Naive B cell (primary cell): ENCODE measurements around the gene BMPER. TPM values are rescaled to one million over a fixed set of nuclear protein-coding genes. Genes with fewer than 3 reads are reported as not detected.

Experiments
- ATAC-seq, 2 donors: fragments of 150-1000 bp; cut with Tn5 transposase; 2 replicates each; pipeline ENCODE4 v1.10.0; 2021; ENCODE audit warnings: low read depth in 2 of 2, mild to moderate bottlenecking in 2 of 2, moderate library complexity in 2 of 2
- DNase-seq: peaks from one replicate; pipeline ENCODE4 v3.0.0; 2022
- H3K27ac Mint-ChIP-seq, 6 donors: one replicate each; pipeline ENCODE4 v1.8.0; 2020 to 2022; ENCODE audit warnings: mild to moderate bottlenecking in 6 of 6, mixed read lengths in 6 of 6, moderate library complexity in 5 of 6, inconsistent platforms in 2 of 6
- H3K27me3 Mint-ChIP-seq, 3 donors: one replicate each; pipeline ENCODE4 v1.8.0; 2021 to 2022; ENCODE audit warnings: mixed read lengths in 3 of 3, mild to moderate bottlenecking in 1 of 3
- H3K36me3 Mint-ChIP-seq, 2 donors: one replicate each; pipeline ENCODE4 v1.8.0; 2020 to 2022; ENCODE audit warnings: mixed read lengths in 2 of 2, inconsistent platforms in 1 of 2, mild to moderate bottlenecking in 1 of 2
- H3K4me1 Mint-ChIP-seq, 3 donors: one replicate each; pipeline ENCODE4 v1.8.0; 2020 to 2022; ENCODE audit warnings: mixed read lengths in 3 of 3, inconsistent platforms in 1 of 3, mild to moderate bottlenecking in 1 of 3, moderate library complexity in 1 of 3
- H3K4me3 Mint-ChIP-seq, 8 donors: one replicate each; pipeline ENCODE4 v1.8.0; 2020 to 2022; ENCODE audit warnings: mild to moderate bottlenecking in 8 of 8, mixed read lengths in 8 of 8, moderate library complexity in 8 of 8, inconsistent platforms in 2 of 8
- H3K9me3 Mint-ChIP-seq, 7 donors: one replicate each; pipeline ENCODE4 v1.8.0; 2020 to 2022; ENCODE audit warnings: mixed read lengths in 7 of 7, mild to moderate bottlenecking in 5 of 7, inconsistent platforms in 2 of 7, moderate library complexity in 1 of 7
- polyA plus RNA-seq, 6 donors: library from polyadenylated mRNA; unstranded; fragments of 300-500 nt; fragmentation: Illumina TruSeq; gene quantifications; one replicate each; pipeline ENCODE4 v1.2.3, GENCODE V29; 2021; ENCODE audit warnings: low read depth in 6 of 6

Gene BMPER
- polyA plus RNA-seq, 6 donors from 2014 or later, result not detected

DNA sequence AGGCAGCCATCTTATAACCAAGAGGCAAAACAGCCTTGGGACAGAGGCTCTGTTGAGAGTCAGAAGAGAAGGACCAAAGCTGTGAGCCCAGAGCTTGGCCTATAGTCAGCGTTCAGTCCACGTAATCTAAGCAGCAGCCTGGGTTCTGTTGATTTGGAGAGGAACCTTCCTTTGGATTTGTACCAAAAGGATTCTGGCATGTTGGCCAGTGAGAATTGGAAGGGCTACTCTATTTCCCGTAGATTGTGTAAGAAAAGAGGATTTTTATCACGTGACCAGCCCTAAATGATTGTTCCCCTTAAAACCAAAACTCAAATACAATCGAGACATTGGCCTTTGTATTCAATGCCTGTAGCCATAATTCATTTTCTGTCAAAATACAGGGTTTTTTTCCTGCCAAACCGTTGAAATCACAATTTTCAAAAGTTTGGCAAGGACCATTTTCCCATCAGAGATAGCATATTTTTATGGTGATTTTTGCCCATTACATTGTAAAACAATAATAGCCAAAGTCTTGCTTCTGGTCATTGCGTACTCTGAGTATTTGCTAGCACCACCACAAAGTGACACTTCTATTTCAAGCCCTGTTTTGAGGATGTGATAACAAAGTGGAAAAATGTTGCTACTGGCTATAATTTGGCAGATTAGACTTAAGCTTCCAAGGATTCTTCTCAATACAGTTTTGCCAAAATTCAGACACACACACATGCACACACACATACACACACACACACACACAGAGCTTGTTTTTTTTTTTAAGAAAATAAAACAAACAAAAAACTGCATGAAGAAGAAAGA is 23.1 kb upstream of the BMPER start:
- DNase-seq (no peak), ATAC-seq (no peak)
- Mint-ChIP-seq H3K4me3 (no peak overlapping the region), H3K27ac (no peak overlapping the region), H3K27me3 (peaks cover 7 to 23% (median 16%) of the 10 kb centered on the region in 3 donors), H3K9me3 (no peaks in the 10 kb centered on the region), H3K36me3 (no peaks in the 10 kb centered on the region), H3K4me1 (no peaks in the 10 kb centered on the region)

DNA sequence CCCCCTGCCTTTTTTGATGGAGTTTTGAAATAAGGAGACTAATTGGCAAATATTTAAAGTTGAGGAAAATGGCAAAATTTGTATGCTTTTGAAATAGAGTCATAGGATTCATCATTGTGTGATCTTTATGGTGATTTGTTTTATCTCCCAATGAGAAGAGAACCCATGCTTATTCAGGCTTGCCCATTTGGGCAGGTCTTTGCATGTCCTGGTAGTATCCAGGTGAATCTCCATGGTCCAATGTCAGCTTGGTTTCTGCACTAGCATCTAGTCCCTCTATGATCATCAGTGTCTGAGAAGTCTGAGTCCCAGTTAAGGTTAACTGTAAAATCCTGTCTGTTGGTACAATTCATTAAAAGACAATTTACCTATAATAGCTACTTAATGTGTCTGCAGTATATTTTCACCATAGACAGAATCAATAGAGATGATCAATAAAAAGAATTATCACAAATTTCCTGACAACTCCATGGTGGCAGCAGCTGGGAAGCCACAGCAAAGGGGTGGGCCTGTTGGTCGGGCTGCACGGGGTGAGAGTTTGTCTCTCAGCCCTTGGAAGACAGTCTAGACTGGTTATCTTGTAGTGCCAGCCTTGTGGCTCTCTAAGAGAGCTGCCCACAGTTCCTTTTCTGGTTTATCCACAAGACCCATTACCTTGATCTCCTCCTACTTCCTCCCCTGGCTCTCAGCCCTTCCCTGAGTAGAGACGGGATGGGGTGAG is 22.2 kb upstream of the BMPER start:
- ATAC-seq (no peak), DNase-seq (no peak)
- Mint-ChIP-seq H3K4me1 (no peaks in the 10 kb centered on the region), H3K9me3 (no peaks in the 10 kb centered on the region), H3K27ac (no peak overlapping the region), H3K4me3 (no peak overlapping the region), H3K27me3 (peaks cover 7 to 31% (median 22%) of the 10 kb centered on the region in 3 donors), H3K36me3 (no peaks in the 10 kb centered on the region)

DNA sequence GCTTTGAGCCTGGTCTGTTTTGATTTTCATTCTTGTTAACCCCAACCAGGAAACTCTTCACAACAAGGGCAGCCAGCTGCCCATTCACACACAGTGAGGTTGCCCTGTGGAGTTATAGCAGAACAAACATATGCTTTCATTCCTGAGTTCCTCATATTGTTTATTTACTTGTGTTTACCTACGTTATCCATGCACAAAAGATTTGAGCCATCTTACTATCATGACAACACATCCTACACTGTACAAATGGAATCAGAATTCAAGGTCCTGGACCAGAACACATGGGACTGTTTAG is 21.7 kb upstream of the BMPER start:
- no peaks in the 10 kb centered on the region for H3K4me1 Mint-ChIP-seq
- H3K27me3 Mint-ChIP-seq, result peaks cover 7 to 35% (median 26%) of the 10 kb centered on the region in 3 donors
- H3K27ac Mint-ChIP-seq, result no peak overlapping the region
- H3K36me3 Mint-ChIP-seq, result no peaks in the 10 kb centered on the region
- DNase-seq (no peak), ATAC-seq (no peak)
- H3K9me3 Mint-ChIP-seq, result no peaks in the 10 kb centered on the region
- H3K4me3 Mint-ChIP-seq, result no peak overlapping the region

DNA sequence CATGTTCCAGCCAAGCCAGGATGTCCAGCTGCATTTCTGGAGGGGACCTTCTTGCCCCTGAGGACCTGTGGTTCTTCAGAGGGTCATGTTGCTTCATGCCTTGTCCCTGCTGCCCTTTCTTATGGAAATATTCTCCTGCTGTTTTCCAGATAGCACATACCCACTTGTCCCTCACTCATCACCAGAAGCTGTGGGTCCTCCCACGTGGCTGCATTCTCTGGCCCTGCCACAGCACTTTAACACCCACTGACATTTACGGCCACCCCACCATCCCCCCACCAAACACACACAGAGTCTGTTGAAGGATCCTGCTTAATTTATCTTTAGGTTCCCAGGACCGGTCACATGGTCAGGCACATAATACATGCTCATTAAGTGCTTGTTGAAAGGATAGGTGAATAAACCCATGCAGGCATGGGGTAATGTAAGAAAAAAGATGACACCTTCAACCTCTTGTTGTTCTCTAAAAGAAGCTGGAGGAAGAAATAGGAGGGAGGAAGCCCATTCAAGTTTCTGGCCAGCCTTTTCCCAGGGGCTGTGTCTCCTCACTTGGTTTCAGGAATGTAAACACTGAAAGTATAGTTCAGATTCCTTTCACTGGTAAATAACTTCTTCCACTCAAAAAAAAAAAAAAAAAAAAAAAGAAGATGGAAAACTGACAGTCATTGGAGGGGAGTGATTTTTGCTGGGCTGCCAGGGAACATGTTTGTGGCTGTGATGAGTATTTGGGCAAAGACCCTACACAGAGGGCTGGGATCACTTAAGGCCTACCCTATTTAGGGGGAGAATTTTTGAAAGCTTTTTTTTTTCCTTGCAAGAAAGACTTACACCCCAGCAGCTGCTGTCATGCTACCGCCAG is 19.8 kb upstream of the BMPER start:
- H3K36me3 Mint-ChIP-seq, result no peaks in the 10 kb centered on the region
- no peak for ATAC-seq

DNA sequence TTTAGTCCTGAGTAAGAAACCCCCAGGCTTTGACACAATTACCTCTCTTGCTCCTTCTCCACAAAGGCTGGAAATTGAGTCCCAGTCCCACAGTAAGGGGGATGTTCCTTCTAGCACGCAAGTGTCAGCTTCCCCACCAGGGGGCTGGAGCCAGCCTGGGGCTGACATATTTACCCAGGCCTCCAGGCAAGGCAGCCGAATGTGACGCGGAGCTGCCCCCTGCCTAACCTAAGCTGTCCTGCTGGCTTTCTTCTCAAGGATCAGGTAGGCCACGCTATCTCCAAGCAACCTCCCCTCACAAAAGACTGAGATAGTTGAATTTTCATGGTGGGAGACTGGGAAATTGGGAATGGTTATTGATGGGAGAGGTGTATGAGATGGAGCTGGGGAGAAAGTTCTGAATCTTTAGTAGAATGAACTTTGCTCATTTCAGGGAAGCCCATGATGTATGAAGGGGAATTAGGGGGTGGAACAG is 19.2 kb upstream of the BMPER start:
- ATAC-seq, result no peak
- H3K36me3 Mint-ChIP-seq, result no peaks in the 10 kb centered on the region
- no peaks in the 10 kb centered on the region for H3K9me3 Mint-ChIP-seq
- DNase-seq, result no peak
- H3K4me1 Mint-ChIP-seq, result no peaks in the 10 kb centered on the region
- no peak overlapping the region for H3K27ac Mint-ChIP-seq
- no peak overlapping the region for H3K4me3 Mint-ChIP-seq
- H3K27me3 Mint-ChIP-seq, result peaks cover 7 to 30% (median 27%) of the 10 kb centered on the region in 3 donors

More for the DNA sequence above, 19.8 kb upstream of the BMPER start:
- Mint-ChIP-seq H3K4me1 (no peaks in the 10 kb centered on the region), H3K27me3 (peaks cover 7 to 33% (median 31%) of the 10 kb centered on the region in 3 donors), H3K27ac (no peak overlapping the region), H3K4me3 (no peak overlapping the region), H3K9me3 (no peaks in the 10 kb centered on the region)
- DNase-seq, result no peak

DNA sequence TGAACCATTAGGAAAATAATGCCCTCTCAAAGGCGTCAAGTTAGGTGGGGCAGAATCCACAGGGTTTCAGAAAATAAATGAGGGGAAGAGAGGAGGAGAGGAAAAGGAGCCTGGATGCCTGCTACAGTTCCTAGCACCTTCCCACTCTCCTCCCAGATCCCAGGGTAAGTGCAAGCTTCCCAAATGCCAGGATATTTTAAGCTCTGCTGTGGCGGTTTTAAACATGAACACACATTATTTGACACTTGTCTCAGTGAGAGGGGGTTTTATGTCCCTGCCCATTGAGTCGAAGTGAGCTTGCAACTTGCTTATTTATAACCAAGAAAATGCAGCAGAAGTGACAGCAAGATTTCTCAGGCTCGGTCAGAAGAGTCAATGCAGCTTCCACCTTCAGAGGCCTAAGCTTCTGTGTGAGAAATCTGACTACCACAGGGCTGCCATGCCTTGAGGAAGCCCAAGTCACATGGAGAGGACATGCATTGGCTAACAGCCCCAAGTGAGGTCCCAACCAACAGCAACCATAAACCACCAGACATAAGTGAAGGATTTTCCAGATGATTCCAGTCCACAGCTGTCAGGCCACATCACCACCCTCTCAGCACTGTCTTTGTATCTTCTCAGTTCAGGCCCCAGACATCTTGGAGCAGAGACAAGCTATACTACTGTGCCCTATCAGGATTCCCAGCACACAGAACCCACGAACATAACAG is 17.9 kb upstream of the BMPER start:
- Mint-ChIP-seq H3K9me3 (no peaks in the 10 kb centered on the region), H3K36me3 (no peaks in the 10 kb centered on the region), H3K4me3 (no peak overlapping the region), H3K27ac (no peak overlapping the region), H3K4me1 (no peaks in the 10 kb centered on the region), H3K27me3 (peaks cover 10 to 35% (median 33%) of the 10 kb centered on the region in 3 donors)
- ATAC-seq (no peak), DNase-seq (no peak)

DNA sequence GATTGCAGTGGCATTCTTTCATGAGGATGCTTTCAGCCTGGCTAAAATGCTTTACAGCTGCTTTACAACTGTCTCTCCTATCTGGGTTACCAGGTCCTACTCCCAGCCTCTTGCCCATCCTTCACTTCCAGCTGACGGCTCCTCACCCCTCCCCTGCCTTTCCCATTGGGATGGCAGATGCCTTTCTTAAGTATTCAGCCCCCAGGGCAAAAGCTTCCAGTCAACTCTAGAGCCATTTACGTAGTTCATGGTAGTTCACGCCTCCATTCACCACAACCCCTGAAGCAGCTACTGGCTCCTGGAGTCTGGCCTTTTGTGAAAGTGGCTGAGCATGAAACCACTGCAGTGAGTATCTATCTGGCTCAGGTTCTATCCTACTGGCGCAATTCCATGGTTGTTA is 17.2 kb upstream of the BMPER start:
- H3K36me3 Mint-ChIP-seq, result no peaks in the 10 kb centered on the region
- peaks cover 17 to 40% (median 40%) of the 10 kb centered on the region in 3 donors for H3K27me3 Mint-ChIP-seq
- no peak for DNase-seq
- no peak overlapping the region for H3K27ac Mint-ChIP-seq
- no peaks in the 10 kb centered on the region for H3K9me3 Mint-ChIP-seq
- H3K4me3 Mint-ChIP-seq, result no peak overlapping the region
- ATAC-seq, result no peak
- H3K4me1 Mint-ChIP-seq, result no peaks in the 10 kb centered on the region

DNA sequence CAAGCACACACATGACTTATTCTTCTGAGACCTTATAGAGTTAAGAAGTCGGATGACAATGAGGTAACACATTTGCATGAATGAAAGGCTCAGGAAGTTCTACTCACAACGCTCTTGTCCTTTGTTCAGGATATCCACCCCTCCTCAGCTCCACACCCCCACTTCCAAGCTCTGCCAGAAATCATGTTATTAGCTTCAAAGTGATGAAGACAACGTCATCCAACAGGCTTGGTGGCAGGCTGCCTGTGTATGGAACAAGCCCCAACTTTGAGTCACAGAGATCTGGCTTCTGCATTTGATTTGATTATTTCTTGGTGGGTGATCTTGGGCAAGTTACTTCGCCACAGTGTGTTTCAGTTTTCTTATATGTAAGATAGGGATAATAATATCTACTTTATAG is 12.4 kb upstream of the BMPER start:
- H3K27ac Mint-ChIP-seq, result no peak overlapping the region
- no peak for DNase-seq
- peaks cover 0 to 4% (median 0%) of the 10 kb centered on the region in 7 donors for H3K9me3 Mint-ChIP-seq
- no peak for ATAC-seq
- no peak overlapping the region for H3K4me3 Mint-ChIP-seq
- H3K27me3 Mint-ChIP-seq, result peaks cover 35 to 48% (median 40%) of the 10 kb centered on the region in 3 donors
- H3K36me3 Mint-ChIP-seq, result no peaks in the 10 kb centered on the region
- H3K4me1 Mint-ChIP-seq, result peaks cover 0 to 9% (median 5%) of the 10 kb centered on the region in 3 donors

DNA sequence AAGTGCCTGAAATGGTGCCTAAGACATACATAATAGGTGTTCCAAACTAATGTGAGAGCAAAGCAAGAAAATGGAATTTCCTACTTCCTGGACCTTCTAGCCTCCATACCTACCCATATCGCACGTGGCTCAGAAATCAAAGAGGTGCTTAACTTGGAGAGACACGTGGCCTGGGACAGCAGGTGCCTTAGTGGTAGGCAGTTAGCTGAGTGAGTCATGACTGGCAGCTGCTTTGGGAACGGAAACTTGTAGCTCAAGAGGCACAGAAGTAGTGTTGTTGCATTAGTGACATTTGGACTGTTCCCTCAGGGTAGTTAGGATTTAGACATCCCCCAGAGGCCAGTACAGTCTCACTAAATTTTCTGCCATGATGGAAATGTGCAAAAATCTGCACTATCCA is 12.0 kb upstream of the BMPER start:
- peaks cover 35 to 48% (median 40%) of the 10 kb centered on the region in 3 donors for H3K27me3 Mint-ChIP-seq
- ATAC-seq, result no peak
- no peak overlapping the region for H3K4me3 Mint-ChIP-seq
- peaks cover 0 to 9% (median 5%) of the 10 kb centered on the region in 3 donors for H3K4me1 Mint-ChIP-seq
- no peak for DNase-seq
- H3K9me3 Mint-ChIP-seq, result peaks cover 0 to 4% (median 0%) of the 10 kb centered on the region in 7 donors
- H3K36me3 Mint-ChIP-seq, result no peaks in the 10 kb centered on the region
- H3K27ac Mint-ChIP-seq, result no peak overlapping the region

DNA sequence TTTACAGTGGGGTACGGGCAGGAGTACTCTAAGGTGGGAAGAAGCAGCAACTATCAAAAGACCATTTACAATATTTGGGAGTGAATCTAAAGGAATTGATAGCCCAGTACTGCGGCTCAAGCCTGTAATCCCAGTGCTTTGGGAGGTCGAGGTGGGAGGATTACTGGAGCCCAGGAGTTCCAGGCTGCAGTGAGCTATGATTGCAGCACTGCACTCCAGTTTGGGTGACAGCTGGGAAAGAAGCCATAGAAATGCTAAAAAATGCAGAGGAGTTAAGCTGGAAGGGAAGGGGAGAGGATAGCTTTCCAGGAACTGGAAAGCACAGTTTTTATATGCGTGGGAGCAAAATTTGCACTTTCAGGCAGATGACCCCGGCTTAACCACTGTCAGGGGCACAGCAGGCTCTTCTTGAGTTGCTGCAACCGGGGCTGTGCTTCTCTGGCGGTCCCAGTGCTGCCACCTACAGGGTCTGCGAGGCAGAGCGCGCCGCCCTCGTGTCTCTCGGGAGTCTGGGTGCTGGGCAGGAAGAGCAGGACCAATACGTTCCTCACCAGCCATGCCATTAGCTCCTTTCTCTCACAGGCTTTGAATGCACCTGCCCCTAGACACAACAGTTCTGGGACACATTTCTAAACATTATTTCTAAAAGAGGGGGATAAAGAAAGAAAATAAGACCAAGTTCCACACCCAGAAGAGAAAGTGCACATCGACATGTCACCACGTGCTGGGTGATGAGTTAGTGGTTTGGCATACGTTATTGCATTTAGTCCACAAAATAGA is 10.1 kb upstream of the BMPER start:
- H3K4me1 Mint-ChIP-seq, result peaks cover 0 to 9% (median 5%) of the 10 kb centered on the region in 3 donors
- no peak overlapping the region for H3K4me3 Mint-ChIP-seq
- peaks cover 0 to 4% (median 0%) of the 10 kb centered on the region in 7 donors for H3K9me3 Mint-ChIP-seq
- peaks cover 51 to 54% (median 53%) of the 10 kb centered on the region in 3 donors for H3K27me3 Mint-ChIP-seq
- DNase-seq (peak; percentile 37), ATAC-seq (peak; percentile 73 to 74)
- H3K36me3 Mint-ChIP-seq, result no peaks in the 10 kb centered on the region
- H3K27ac Mint-ChIP-seq, result no peak overlapping the region

DNA sequence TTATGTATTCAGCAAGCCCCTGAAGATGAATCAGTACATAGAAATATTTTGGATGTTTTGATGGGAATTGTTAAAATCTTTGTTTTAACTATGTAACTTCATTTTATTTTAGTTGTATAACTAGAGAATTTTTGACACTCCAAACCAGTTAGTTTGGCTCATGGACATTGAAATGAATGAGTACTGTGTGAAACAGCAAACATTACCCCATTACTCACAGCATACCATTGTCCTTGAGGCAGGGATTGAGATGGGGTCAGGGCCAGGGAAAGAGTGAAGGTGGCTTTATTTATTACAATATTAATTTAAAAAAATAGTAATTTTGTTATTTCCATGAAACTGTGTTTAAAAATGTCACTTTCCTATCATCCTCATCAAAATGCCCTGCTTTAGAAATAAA is 4.8 kb upstream of the BMPER start:
- no peak for DNase-seq

DNA sequence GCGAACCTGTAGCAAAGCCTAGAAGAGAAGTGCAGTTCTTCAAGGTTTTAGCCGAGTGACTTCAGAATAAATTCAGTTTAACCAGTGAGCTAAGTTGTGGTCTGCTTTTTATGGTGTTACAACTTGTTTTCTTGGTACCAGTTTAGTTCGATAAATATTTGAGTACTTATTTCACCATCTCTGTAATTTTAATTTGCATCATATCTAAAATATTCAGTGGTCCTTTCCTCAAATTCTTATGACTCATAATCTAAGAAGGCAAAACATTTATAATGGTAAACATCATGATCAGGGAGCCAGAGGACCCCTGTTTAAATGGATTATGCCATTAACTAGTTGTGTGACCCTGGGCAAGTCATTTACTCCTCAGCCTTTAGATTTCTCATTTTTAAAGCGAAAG is 4.1 kb upstream of the BMPER start:
- H3K9me3 Mint-ChIP-seq, result peaks cover 0 to 4% (median 0%) of the 10 kb centered on the region in 7 donors
- no peaks in the 10 kb centered on the region for H3K36me3 Mint-ChIP-seq
- DNase-seq, result no peak
- no peak for ATAC-seq
- no peak overlapping the region for H3K4me3 Mint-ChIP-seq
- peaks cover 6 to 16% (median 11%) of the 10 kb centered on the region in 3 donors for H3K4me1 Mint-ChIP-seq
- H3K27ac Mint-ChIP-seq, result no peak overlapping the region
- peaks cover 56 to 81% (median 71%) of the 10 kb centered on the region in 3 donors for H3K27me3 Mint-ChIP-seq

More for the DNA sequence above, 4.8 kb upstream of the BMPER start:
- Mint-ChIP-seq H3K9me3 (peaks cover 0 to 4% (median 0%) of the 10 kb centered on the region in 7 donors), H3K27me3 (peaks cover 56 to 74% (median 67%) of the 10 kb centered on the region in 3 donors), H3K36me3 (no peaks in the 10 kb centered on the region), H3K4me3 (no peak overlapping the region), H3K27ac (no peak overlapping the region), H3K4me1 (peaks cover 6 to 13% (median 12%) of the 10 kb centered on the region in 3 donors)
- ATAC-seq, result no peak
